HCT116 (cell line): Measurements from ENCODE around the gene CXorf65. TPM values are rescaled to one million over a fixed set of nuclear protein-coding genes. Genes with fewer than 3 reads are reported as not detected.

ENCODE experiments used
- ATAC-seq: fragments of 200-7000 bp; cut with Tn5 transposase; 2 replicates; pipeline ENCODE4 v1.9.1; 2020; ENCODE audit warnings: mild to moderate bottlenecking, moderate library complexity
- BruUV-seq: library from RNA; stranded (reverse); fragments of 400-500 nt; replicated peaks from 2 replicates; lab custom pipeline; 2021; lab: Mats Ljungman, UMichigan
- CTCF ChIA-PET: fragments of 300-600 bp; sonication (Branson Sonifier 250); formaldehyde crosslinking; loops from one replicate; lab custom pipeline; 2021; ENCODE audit warnings: antibody characterized with exemption; lab: Charles Lee
- POLR2A ChIA-PET: fragments of 300-600, 350-600 bp; sonication (Branson Sonifier 250); formaldehyde crosslinking; loops from one replicate; lab custom pipeline; 2021; ENCODE audit warnings: antibody characterized with exemption; lab: Charles Lee
- RAD21 ChIA-PET, 2 experiments: fragments of 300-600 bp; sonication (Branson Sonifier 250); formaldehyde crosslinking; loops; one replicate each; lab custom pipeline; 2023; ENCODE audit warnings: low total read pairs in 2 of 2; ENCODE audit not compliant: uncharacterized antibody in 2 of 2, unreplicated experiment in 2 of 2, low non-redundant PET in 1 of 2; lab: Charles Lee
- DNase-seq: peaks from one replicate; pipeline ENCODE4 v3.0.0-alpha.2; 2010; ENCODE audit warnings: low read depth, low spot score
- H2AFZ ChIP-seq: fragments of 200-600 bp; shearing (Covaris generic), sonication (generic); 2 replicates; pipeline ENCODE4 v1.6.1; 2017; ENCODE audit warnings: low read depth, mixed run types, mixed read lengths, antibody characterized with exemption, low read length; ENCODE audit not compliant: poor library complexity, severe bottlenecking
- H3K27ac ChIP-seq: 2 replicates; pipeline ENCODE4 v1.5.1; 2012; ENCODE audit warnings: low read depth, low read length
- H3K27me3 ChIP-seq: fragments of 200-600 bp; sonication (generic); 2 replicates; pipeline ENCODE4 v1.6.1; 2016; ENCODE audit warnings: mixed run types, low read length, mixed read lengths; ENCODE audit not compliant: insufficient read depth
- H3K36me3 ChIP-seq, 2 experiments: fragments of 200-500 bp in 1 of 2; fragments of 200-600 bp in 1 of 2; sonication (Bioruptor generic) in 1 of 2; sonication (generic) in 1 of 2; 2 replicates each; pipeline versions ENCODE4 v1.5.1 to v1.6.1; 2014 to 2016; ENCODE audit warnings: low read length in 2 of 2, inconsistent platforms in 1 of 2, mixed read lengths in 1 of 2, mixed run types in 1 of 2; ENCODE audit not compliant: insufficient read depth in 2 of 2, control insufficient read depth in 1 of 2
- H3K4me1 ChIP-seq, 2 experiments: fragments of 200-600 bp in 1 of 2; sonication (generic) in 1 of 2; 2 replicates each; pipeline versions ENCODE4 v1.5.1 to v1.6.1; 2012 to 2017; ENCODE audit warnings: low read length in 2 of 2, inconsistent platforms in 1 of 2, mild to moderate bottlenecking in 1 of 2, mixed read lengths in 1 of 2, mixed run types in 1 of 2, moderate library complexity in 1 of 2; ENCODE audit not compliant: insufficient read depth in 2 of 2, control insufficient read depth in 1 of 2
- H3K4me2 ChIP-seq: fragments of 200-600 bp; sonication (generic); 2 replicates; pipeline ENCODE4 v1.6.1; 2017; ENCODE audit warnings: mixed run types, low read length, mixed read lengths
- H3K4me3 ChIP-seq, 2 experiments: fragments of 200-600 bp in 1 of 2; sonication (generic) in 1 of 2; replicated peaks in 1 of 2; 2 replicates each; pipeline ENCODE4 v1.5.1; 2011 to 2016; ENCODE audit warnings: low read length in 2 of 2, control low read depth in 1 of 2, low read depth in 1 of 2, mild to moderate bottlenecking in 1 of 2, mixed read lengths in 1 of 2, mixed run types in 1 of 2
- H3K79me2 ChIP-seq: fragments of 200-600 bp; sonication (generic); 2 replicates; pipeline ENCODE4 v1.6.1; 2017; ENCODE audit warnings: mild to moderate bottlenecking, mixed run types, low read length, moderate library complexity, mixed read lengths; ENCODE audit not compliant: insufficient read depth
- H3K9ac ChIP-seq: fragments of 200-600 bp; sonication (generic); 2 replicates; pipeline ENCODE4 v1.6.1; 2016; ENCODE audit warnings: low read length, mixed read lengths
- H3K9me2 ChIP-seq: fragments of 200-600 bp; sonication (generic), shearing (Covaris generic); 2 replicates; pipeline ENCODE4 v1.6.1; 2017; ENCODE audit warnings: mixed run types, mild to moderate bottlenecking, moderate library complexity; ENCODE audit not compliant: insufficient read depth
- H3K9me3 ChIP-seq, 2 experiments: fragments of 200-500 bp in 1 of 2; fragments of 200-600 bp in 1 of 2; sonication (Bioruptor generic) in 1 of 2; sonication (generic) in 1 of 2; 2 replicates each; pipeline ENCODE4 v1.6.1; 2014 to 2017; ENCODE audit warnings: low read length in 2 of 2, mixed read lengths in 2 of 2, inconsistent platforms in 1 of 2, low read depth in 1 of 2, mild to moderate bottlenecking in 1 of 2, mixed run types in 1 of 2, moderate library complexity in 1 of 2; ENCODE audit not compliant: control insufficient read depth in 1 of 2, insufficient read depth in 1 of 2
- H4K20me1 ChIP-seq: fragments of 200-600 bp; sonication (generic), shearing (Covaris generic); 2 replicates; pipeline ENCODE4 v1.6.1; 2017; ENCODE audit warnings: mixed run types, mild to moderate bottlenecking, moderate library complexity; ENCODE audit not compliant: insufficient read depth
- CBX3 ChIP-seq: IDR thresholded peaks from 2 replicates; pipeline ENCODE4 v1.6.1; 2012; ENCODE audit warnings: low read depth
- CEBPB ChIP-seq: IDR thresholded peaks from 2 replicates; pipeline ENCODE4 v1.6.1; 2012; ENCODE audit warnings: low read depth
- EGR1 ChIP-seq: IDR thresholded peaks from 2 replicates; pipeline ENCODE4 v1.6.1; 2012; ENCODE audit warnings: low read depth
- ELF1 ChIP-seq: IDR thresholded peaks from 2 replicates; pipeline ENCODE4 v1.6.1; 2012; ENCODE audit warnings: low read depth, borderline replicate concordance
- EZH2phosphoT487 ChIP-seq: fragments of 200-600 bp; IDR thresholded peaks from 2 replicates; pipeline ENCODE4 v1.6.1; 2018; ENCODE audit warnings: antibody characterized with exemption, borderline replicate concordance
- FOSL1 ChIP-seq: IDR thresholded peaks from 2 replicates; pipeline ENCODE4 v1.6.1; 2012; ENCODE audit warnings: low read depth
- JUND ChIP-seq: IDR thresholded peaks from 2 replicates; pipeline ENCODE4 v1.6.1; 2012
- POLR2AphosphoS5 ChIP-seq: IDR thresholded peaks from 2 replicates; pipeline ENCODE4 v1.6.1; 2011; ENCODE audit warnings: mild to moderate bottlenecking, low read depth, low read length, moderate library complexity
- RAD21 ChIP-seq: IDR thresholded peaks from 2 replicates; pipeline ENCODE4 v1.6.1; 2012; ENCODE audit warnings: low read depth, mild to moderate bottlenecking
- SIN3A ChIP-seq: IDR thresholded peaks from 2 replicates; pipeline ENCODE4 v1.6.1; 2012; ENCODE audit warnings: low read depth
- SP1 ChIP-seq: IDR thresholded peaks from 2 replicates; pipeline ENCODE4 v1.6.1; 2012; ENCODE audit warnings: low read depth
- SRF ChIP-seq: IDR thresholded peaks from 2 replicates; pipeline ENCODE4 v1.6.1; 2012; ENCODE audit warnings: low read depth
- TCF7L2 ChIP-seq: IDR thresholded peaks from 2 replicates; pipeline ENCODE4 v1.7.0; 2011; ENCODE audit warnings: borderline replicate concordance, inconsistent platforms; ENCODE audit not compliant: insufficient read depth, insufficient read length; ENCODE audit errors: extremely low read depth
- YY1 ChIP-seq: IDR thresholded peaks from 2 replicates; pipeline ENCODE4 v1.6.1; 2011; ENCODE audit warnings: low read length, low read depth, moderate library complexity, mild to moderate bottlenecking; ENCODE audit not compliant: insufficient replicate concordance; ENCODE audit errors: extremely low read depth
- ZFX ChIP-seq: fragments of 450-650 bp; IDR thresholded peaks from 2 replicates; pipeline ENCODE4 v1.6.1; 2017
- intact Hi-C: fragments of 100-400 bp; cut with micrococcal nuclease; formaldehyde crosslinking; loops from 2 replicates; pipeline ENCODE4 v1.10.0; 2022
- total RNA-seq: library from RNA; stranded (reverse); gene quantifications from one replicate; pipeline ENCODE4 v1.2.1, GENCODE V29; 2021; ENCODE audit not compliant: unreplicated experiment
- TF ChIP-seq, protein P1 (sequence below), 3 experiments: fragments of 200-600 bp in 1 of 3; sonication (generic) in 1 of 3; IDR thresholded peaks in 2 of 3; conservative IDR thresholded peaks in 1 of 3; 2 replicates each; pipeline ENCODE4 v1.5.1; 2012 to 2017; ENCODE audit warnings: low read depth in 2 of 3, low read length in 2 of 3, antibody characterized with exemption in 1 of 3, borderline replicate concordance in 1 of 3, control low read depth in 1 of 3, mild to moderate bottlenecking in 1 of 3, mixed read lengths in 1 of 3, mixed run types in 1 of 3, moderate library complexity in 1 of 3; ENCODE audit not compliant: insufficient read depth in 1 of 3
- TF ChIP-seq, protein P2 (sequence below): IDR thresholded peaks from 2 replicates; pipeline ENCODE4 v1.6.1; 2012
- TF ChIP-seq, protein P3 (sequence below): IDR thresholded peaks from 2 replicates; pipeline ENCODE4 v1.6.1; 2011; ENCODE audit warnings: mild to moderate bottlenecking, low read length, moderate library complexity; ENCODE audit not compliant: insufficient replicate concordance; ENCODE audit errors: extremely low read depth
- TF ChIP-seq, protein P4 (sequence below): IDR thresholded peaks from 2 replicates; pipeline ENCODE4 v1.6.1; 2012
- TF ChIP-seq, protein P5 (sequence below): IDR thresholded peaks from 2 replicates; pipeline ENCODE4 v1.6.1; 2012; ENCODE audit warnings: low read depth

CXorf65 gene
- total RNA-seq, 1 experiment from 2014 or later, result not detected

DNA sequence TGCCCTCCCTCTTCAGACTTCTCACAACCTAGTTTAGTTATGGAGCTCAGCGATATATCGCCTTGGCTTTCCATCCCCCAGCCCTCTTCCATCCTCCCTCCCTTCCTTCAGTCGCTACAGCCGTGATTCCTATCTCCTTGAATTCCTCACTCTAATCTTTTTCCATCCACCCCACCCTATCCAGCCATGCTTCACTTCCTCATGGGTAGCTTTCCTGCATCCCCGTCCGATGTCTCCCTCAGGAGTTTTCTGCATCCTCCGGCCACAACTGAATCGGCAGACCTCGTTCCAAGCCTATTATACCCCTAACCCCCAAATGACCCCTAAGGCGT, 38.9 kb downstream of the CXorf65 start:
- Histone ChIP-seq H3K27ac (peak overlapping the region; percentile 73), H3K4me1 (peaks cover 2 to 10% of the 10 kb centered on the region in 2 experiments; a peak in 3 of 4 replicates), H4K20me1 (no peaks in the 10 kb centered on the region), H3K9me3 (no peaks in the 10 kb centered on the region), H3K9me2 (no peaks in the 10 kb centered on the region), H3K27me3 (no peaks in the 10 kb centered on the region), H3K4me3 (peak overlapping the region; percentile 74 to 75), H3K9ac (peak overlapping the region; percentile 74), H3K36me3 (no peaks in the 10 kb centered on the region; a peak in 1 of 4 replicates), H3K79me2 (peaks cover 14% of the 10 kb centered on the region), H2AFZ (no peak overlapping the region), H3K4me2 (peak overlapping the region; percentile 69)
- ChIA-PET RAD21 (no interaction called here), CTCF (no interaction called here), POLR2A (no interaction called here)
- TF ChIP-seq ELF1, result no peak
- TF ChIP-seq YY1, result no peak
- TF ChIP-seq SRF, result no peak
- no peak for TF ChIP-seq RAD21
- TF ChIP-seq, protein P1, sequence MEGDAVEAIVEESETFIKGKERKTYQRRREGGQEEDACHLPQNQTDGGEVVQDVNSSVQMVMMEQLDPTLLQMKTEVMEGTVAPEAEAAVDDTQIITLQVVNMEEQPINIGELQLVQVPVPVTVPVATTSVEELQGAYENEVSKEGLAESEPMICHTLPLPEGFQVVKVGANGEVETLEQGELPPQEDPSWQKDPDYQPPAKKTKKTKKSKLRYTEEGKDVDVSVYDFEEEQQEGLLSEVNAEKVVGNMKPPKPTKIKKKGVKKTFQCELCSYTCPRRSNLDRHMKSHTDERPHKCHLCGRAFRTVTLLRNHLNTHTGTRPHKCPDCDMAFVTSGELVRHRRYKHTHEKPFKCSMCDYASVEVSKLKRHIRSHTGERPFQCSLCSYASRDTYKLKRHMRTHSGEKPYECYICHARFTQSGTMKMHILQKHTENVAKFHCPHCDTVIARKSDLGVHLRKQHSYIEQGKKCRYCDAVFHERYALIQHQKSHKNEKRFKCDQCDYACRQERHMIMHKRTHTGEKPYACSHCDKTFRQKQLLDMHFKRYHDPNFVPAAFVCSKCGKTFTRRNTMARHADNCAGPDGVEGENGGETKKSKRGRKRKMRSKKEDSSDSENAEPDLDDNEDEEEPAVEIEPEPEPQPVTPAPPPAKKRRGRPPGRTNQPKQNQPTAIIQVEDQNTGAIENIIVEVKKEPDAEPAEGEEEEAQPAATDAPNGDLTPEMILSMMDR (IDR thresholded peaks at IDR 0.05 in 2 of 3, conservative IDR thresholded peaks at IDR 0.05 in 1 of 3; ENCODE audit: borderline replicate concordance in 1 of 3, insufficient read depth in 1 of 3, low read depth in 2 of 3, low read length in 2 of 3), result no peak
- no peak for TF ChIP-seq FOSL1
- no peak for TF ChIP-seq SIN3A
- TF ChIP-seq, protein P2, sequence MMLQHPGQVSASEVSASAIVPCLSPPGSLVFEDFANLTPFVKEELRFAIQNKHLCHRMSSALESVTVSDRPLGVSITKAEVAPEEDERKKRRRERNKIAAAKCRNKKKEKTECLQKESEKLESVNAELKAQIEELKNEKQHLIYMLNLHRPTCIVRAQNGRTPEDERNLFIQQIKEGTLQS, result no peak
- TF ChIP-seq CBX3, result no peak
- TF ChIP-seq CEBPB, result no peak
- TF ChIP-seq, protein P3, sequence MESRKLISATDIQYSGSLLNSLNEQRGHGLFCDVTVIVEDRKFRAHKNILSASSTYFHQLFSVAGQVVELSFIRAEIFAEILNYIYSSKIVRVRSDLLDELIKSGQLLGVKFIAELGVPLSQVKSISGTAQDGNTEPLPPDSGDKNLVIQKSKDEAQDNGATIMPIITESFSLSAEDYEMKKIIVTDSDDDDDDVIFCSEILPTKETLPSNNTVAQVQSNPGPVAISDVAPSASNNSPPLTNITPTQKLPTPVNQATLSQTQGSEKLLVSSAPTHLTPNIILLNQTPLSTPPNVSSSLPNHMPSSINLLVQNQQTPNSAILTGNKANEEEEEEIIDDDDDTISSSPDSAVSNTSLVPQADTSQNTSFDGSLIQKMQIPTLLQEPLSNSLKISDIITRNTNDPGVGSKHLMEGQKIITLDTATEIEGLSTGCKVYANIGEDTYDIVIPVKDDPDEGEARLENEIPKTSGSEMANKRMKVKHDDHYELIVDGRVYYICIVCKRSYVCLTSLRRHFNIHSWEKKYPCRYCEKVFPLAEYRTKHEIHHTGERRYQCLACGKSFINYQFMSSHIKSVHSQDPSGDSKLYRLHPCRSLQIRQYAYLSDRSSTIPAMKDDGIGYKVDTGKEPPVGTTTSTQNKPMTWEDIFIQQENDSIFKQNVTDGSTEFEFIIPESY, result no peak
- TF ChIP-seq, protein P4, sequence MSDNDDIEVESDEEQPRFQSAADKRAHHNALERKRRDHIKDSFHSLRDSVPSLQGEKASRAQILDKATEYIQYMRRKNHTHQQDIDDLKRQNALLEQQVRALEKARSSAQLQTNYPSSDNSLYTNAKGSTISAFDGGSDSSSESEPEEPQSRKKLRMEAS, result no peak
- TF ChIP-seq, protein P5, sequence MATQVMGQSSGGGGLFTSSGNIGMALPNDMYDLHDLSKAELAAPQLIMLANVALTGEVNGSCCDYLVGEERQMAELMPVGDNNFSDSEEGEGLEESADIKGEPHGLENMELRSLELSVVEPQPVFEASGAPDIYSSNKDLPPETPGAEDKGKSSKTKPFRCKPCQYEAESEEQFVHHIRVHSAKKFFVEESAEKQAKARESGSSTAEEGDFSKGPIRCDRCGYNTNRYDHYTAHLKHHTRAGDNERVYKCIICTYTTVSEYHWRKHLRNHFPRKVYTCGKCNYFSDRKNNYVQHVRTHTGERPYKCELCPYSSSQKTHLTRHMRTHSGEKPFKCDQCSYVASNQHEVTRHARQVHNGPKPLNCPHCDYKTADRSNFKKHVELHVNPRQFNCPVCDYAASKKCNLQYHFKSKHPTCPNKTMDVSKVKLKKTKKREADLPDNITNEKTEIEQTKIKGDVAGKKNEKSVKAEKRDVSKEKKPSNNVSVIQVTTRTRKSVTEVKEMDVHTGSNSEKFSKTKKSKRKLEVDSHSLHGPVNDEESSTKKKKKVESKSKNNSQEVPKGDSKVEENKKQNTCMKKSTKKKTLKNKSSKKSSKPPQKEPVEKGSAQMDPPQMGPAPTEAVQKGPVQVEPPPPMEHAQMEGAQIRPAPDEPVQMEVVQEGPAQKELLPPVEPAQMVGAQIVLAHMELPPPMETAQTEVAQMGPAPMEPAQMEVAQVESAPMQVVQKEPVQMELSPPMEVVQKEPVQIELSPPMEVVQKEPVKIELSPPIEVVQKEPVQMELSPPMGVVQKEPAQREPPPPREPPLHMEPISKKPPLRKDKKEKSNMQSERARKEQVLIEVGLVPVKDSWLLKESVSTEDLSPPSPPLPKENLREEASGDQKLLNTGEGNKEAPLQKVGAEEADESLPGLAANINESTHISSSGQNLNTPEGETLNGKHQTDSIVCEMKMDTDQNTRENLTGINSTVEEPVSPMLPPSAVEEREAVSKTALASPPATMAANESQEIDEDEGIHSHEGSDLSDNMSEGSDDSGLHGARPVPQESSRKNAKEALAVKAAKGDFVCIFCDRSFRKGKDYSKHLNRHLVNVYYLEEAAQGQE, result no peak
- TF ChIP-seq EGR1, result no peak
- TF ChIP-seq ZFX, result no peak
- no peak for TF ChIP-seq SP1
- TF ChIP-seq POLR2AphosphoS5, result no peak
- no peak for TF ChIP-seq JUND
- TF ChIP-seq EZH2phosphoT487, result no peak
- TF ChIP-seq TCF7L2, result no peak
- BruUV-seq, result no TSS peak
- intact Hi-C loops, result no loop called here
- DNase-seq (no peak), ATAC-seq (peak; percentile 3)
